Smooth muscle cell (in vitro differentiated cells): ENCODE results near the gene GET3. TPM values are rescaled to one million over a fixed set of nuclear protein-coding genes. Genes with fewer than 3 reads are reported as not detected.

Experiments
- DNase-seq: peaks from one replicate; lab custom pipeline; 2025; ENCODE audit not compliant: unreplicated experiment; lab: John Stamatoyannopoulos, UW
- H2AFZ ChIP-seq: fragments of 200-600 bp; sonication (generic); 2 replicates; pipeline ENCODE4 v1.6.0; 2016; ENCODE audit warnings: antibody characterized with exemption, low read depth, mild to moderate bottlenecking
- H3F3A ChIP-seq: fragments of 200-600 bp; sonication (generic); 2 replicates; pipeline ENCODE4 v1.6.0; 2017; ENCODE audit warnings: antibody characterized with exemption, low read depth
- H3K27ac ChIP-seq: fragments of 200-600 bp; sonication (generic); 2 replicates; pipeline ENCODE4 v1.5.1; 2016; ENCODE audit warnings: low read depth, mild to moderate bottlenecking
- H3K27me3 ChIP-seq: fragments of 200-600 bp; sonication (generic); 2 replicates; pipeline ENCODE4 v1.6.1; 2016; ENCODE audit warnings: low read depth, mild to moderate bottlenecking
- H3K36me3 ChIP-seq: fragments of 200-600 bp; sonication (generic); 2 replicates; pipeline ENCODE4 v1.5.1; 2016; ENCODE audit warnings: low read depth
- H3K4me1 ChIP-seq: fragments of 200-600 bp; sonication (generic); 2 replicates; pipeline ENCODE4 v1.5.1; 2016; ENCODE audit warnings: low read depth
- H3K4me2 ChIP-seq: fragments of 200-600 bp; sonication (generic); 2 replicates; pipeline ENCODE4 v1.6.0; 2016; ENCODE audit warnings: mild to moderate bottlenecking
- H3K4me3 ChIP-seq: fragments of 200-600 bp; sonication (generic); 2 replicates; pipeline ENCODE4 v1.5.1; 2016; ENCODE audit warnings: mild to moderate bottlenecking
- H3K79me2 ChIP-seq: fragments of 200-600 bp; sonication (generic); 2 replicates; pipeline ENCODE4 v1.6.0; 2016; ENCODE audit warnings: low read depth, mild to moderate bottlenecking
- H3K9ac ChIP-seq: fragments of 200-600 bp; sonication (generic); 2 replicates; pipeline ENCODE4 v1.6.0; 2016; ENCODE audit warnings: low read depth
- H3K9me3 ChIP-seq: fragments of 200-600 bp; sonication (generic); replicated peaks from 2 replicates; pipeline ENCODE4 v1.5.1; 2016; ENCODE audit warnings: low read depth
- H4K20me1 ChIP-seq: fragments of 200-600 bp; sonication (generic); 2 replicates; pipeline ENCODE4 v1.6.0; 2016; ENCODE audit warnings: low read depth
- CTCF ChIP-seq: fragments of 200-600 bp; sonication (generic); IDR thresholded peaks from 2 replicates; pipeline ENCODE4 v1.5.1; 2017; ENCODE audit warnings: borderline replicate concordance, mild to moderate bottlenecking, antibody characterized with exemption; ENCODE audit not compliant: insufficient read depth, poor library complexity, severe bottlenecking
- WGBS: methylation state at CpG from one replicate; pipeline ENCODE4 v1.1.7; 2016; ENCODE audit warnings: low lambda C conversion rate; 5-methylcytosine and 5-hydroxymethylcytosine counted together
- polyA plus RNA-seq: library from polyadenylated mRNA; unstranded; fragments of >200 nt; fragmentation: Nextera tagmentation; extraction: Ambion mirVana; gene quantifications from 2 replicates; pipeline ENCODE4 v1.2.1, GENCODE V29; 2016
- total RNA-seq: library from RNA; depleted of rRNA; stranded (reverse); fragments of >200 nt; gene quantifications from 2 replicates; pipeline ENCODE4 v1.2.3, GENCODE V29; 2014

GET3 gene
- total and polyA plus RNA-seq, 2 experiments from 2014 or later, result 51.4 to 99.6 TPM

- Histone ChIP-seq H3K9ac (no peak overlapping the region), H3K4me2 (no peak overlapping the region), H3F3A (no peaks in the 10 kb centered on the region), H4K20me1 (no peaks in the 10 kb centered on the region), H3K9me3 (no peaks in the 10 kb centered on the region), H3K4me1 (peaks cover 6% of the 10 kb centered on the region), H2AFZ (no peak overlapping the region), H3K79me2 (no peaks in the 10 kb centered on the region), H3K36me3 (no peaks in the 10 kb centered on the region), H3K27ac (no peak overlapping the region), H3K4me3 (no peak overlapping the region), H3K27me3 (no peaks in the 10 kb centered on the region)
- TF ChIP-seq CTCF, result no peak
- WGBS, result 95% methylated on average over 7 of the region's 11 CpGs
- no peak for DNase-seq
Observed at GRCh38 chr19:12767150-12767549, 29.9 kb downstream of the GET3 start.

DNA sequence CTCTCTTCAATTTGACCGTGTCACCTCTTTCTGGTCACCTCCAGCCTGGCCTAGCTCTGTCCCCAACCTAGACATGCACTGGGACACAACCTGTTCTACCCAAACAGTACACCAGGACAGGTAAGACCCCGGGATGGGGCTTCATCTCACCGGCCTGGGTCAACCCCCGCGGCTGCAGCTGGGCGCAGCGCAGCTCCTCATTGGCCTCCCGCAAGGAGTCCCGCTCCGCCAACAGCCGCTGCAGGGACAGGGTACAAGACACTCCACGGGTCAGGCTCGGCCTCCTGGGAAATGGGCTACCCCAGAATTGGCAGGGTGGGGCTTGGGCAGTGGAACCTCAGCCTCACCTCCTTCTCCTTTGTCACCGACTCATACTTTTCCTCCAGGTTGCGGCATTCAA is 30.4 kb downstream of the GET3 start:
- Histone ChIP-seq H3K9ac (no peak overlapping the region), H3K79me2 (no peaks in the 10 kb centered on the region), H3K36me3 (no peaks in the 10 kb centered on the region), H3K27me3 (no peaks in the 10 kb centered on the region), H3K4me3 (no peak overlapping the region), H3F3A (no peaks in the 10 kb centered on the region), H3K4me1 (peaks cover 6% of the 10 kb centered on the region), H2AFZ (no peak overlapping the region), H3K9me3 (no peaks in the 10 kb centered on the region), H4K20me1 (no peaks in the 10 kb centered on the region), H3K27ac (no peak overlapping the region), H3K4me2 (no peak overlapping the region)
- no peak for DNase-seq
- 96% methylated on average over 15 of the region's 15 CpGs for WGBS
- no peak for TF ChIP-seq CTCF

GRCh38 chr19:12769689-12770088 is 32.4 kb downstream of the GET3 start:
- no peaks in the 10 kb centered on the region for H3K79me2 ChIP-seq
- TF ChIP-seq CTCF, result no peak
- DNase-seq, result no peak
- H3K36me3 ChIP-seq, result no peaks in the 10 kb centered on the region
- no peaks in the 10 kb centered on the region for H3K9me3 ChIP-seq
- H3K4me1 ChIP-seq, result peaks cover 7% of the 10 kb centered on the region
- WGBS, result 44% methylated on average over 13 of the region's 37 CpGs
- no peak overlapping the region for H2AFZ ChIP-seq
- no peaks in the 10 kb centered on the region for H3K27me3 ChIP-seq
- no peaks in the 10 kb centered on the region for H4K20me1 ChIP-seq
- no peak overlapping the region for H3K9ac ChIP-seq
- peak overlapping the region; percentile 12 for H3K4me2 ChIP-seq
- H3F3A ChIP-seq, result peaks cover 13% of the 10 kb centered on the region
- no peak overlapping the region for H3K4me3 ChIP-seq
- no peak overlapping the region for H3K27ac ChIP-seq

GRCh38 chr19:12770922-12771321 is 33.6 kb downstream of the GET3 start:
- Histone ChIP-seq H3K27ac (no peak overlapping the region), H3K27me3 (no peaks in the 10 kb centered on the region), H3K36me3 (no peaks in the 10 kb centered on the region), H3K9ac (no peak overlapping the region), H3K79me2 (no peaks in the 10 kb centered on the region), H2AFZ (no peak overlapping the region), H3K4me1 (peaks cover 12% of the 10 kb centered on the region), H4K20me1 (no peaks in the 10 kb centered on the region), H3K4me3 (no peak overlapping the region), H3F3A (peaks cover 15% of the 10 kb centered on the region), H3K9me3 (no peaks in the 10 kb centered on the region), H3K4me2 (no peak overlapping the region)
- 98% methylated on average over 13 of the region's 13 CpGs for WGBS
- DNase-seq, result no peak
- TF ChIP-seq CTCF, result no peak
